ENCODE measurements around the gene SNRPF.

DNA sequence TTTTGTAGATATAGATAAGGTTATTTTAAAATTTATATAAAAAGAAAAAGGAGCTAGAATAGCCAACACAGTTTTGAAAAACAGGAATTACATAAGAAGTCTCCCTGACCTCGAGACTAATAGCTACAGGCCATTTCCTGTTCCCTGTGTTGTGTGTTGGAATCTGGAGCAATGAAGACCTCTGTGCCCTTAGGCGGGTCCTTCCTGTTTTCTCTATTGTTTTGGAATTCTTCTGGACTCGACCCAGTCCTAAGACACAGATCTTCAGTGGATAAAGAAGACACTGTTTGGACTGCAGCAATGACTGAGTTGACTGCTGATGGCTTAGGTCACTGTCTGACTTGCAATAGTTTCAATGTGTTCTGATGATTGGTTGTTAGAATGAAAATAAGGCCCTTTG, 26.2 kb downstream of the SNRPF start:
- TF ChIP-seq EZH2phosphoT487 (IDR thresholded peaks at IDR 0.05; ENCODE audit: insufficient read depth, low read depth) (no peak), EZH2 (IDR thresholded peaks at IDR 0.05; ENCODE audit: insufficient read depth, poor library complexity, severe bottlenecking) (no peak)
